ENCODE results near the gene UTP14C. TPM values are rescaled to one million over a fixed set of nuclear protein-coding genes. Genes with fewer than 3 reads are reported as not detected.

UTP14C gene
- total RNA-seq, 2 donors from 2014 or later = 20.7 to 22.0 TPM

DNA sequence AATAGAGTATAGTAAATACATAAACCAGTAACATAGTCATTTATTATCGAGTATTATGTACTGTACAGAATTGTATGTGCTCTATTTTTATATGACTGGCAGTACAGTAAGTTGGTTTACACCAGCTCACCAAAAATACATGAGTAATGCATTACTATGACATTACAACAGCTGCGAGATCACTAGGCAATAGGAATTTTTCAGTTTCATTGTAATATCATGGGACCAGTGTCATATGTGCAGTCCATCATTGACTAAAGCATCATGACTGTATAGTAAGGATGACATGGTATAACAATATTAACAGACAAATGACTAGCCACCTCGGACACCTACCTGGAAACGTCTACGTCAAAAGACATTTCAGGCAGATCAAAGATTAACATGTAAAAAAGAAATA is 46.9 kb upstream of the UTP14C start:
- Mint-ChIP-seq H3K4me3 (no peak overlapping the region), H3K36me3 (ENCODE audit: low read depth) (no peaks in the 10 kb centered on the region), H3K9me3 (no peaks in the 10 kb centered on the region), H3K27me3 (ENCODE audit: insufficient read depth) (no peaks in the 10 kb centered on the region), H3K27ac (no peak overlapping the region), H3K4me1 (peaks cover 6% of the 10 kb centered on the region)
- H3K9ac ChIP-seq (ENCODE audit: extremely low read depth, low read length, poor library complexity, severe bottlenecking) = no peak overlapping the region
- no peaks in the 10 kb centered on the region for H3K9me3 ChIP-seq (ENCODE audit: control insufficient read depth, low read length)
- WGBS, 2 experiments (ENCODE audit: insufficient coverage in 1 of 2, insufficient read length in 1 of 2) = 83 to 97% methylated on average over 1 to 4 of the region's 5 CpGs
- no peaks in the 10 kb centered on the region for H3K36me3 ChIP-seq (ENCODE audit: control insufficient read depth, insufficient read depth, low read length)
- no peak overlapping the region for H3K27ac ChIP-seq (ENCODE audit: low read depth, low read length)
- no peaks in the 10 kb centered on the region for H3K27me3 ChIP-seq (ENCODE audit: control insufficient read depth, insufficient read depth, low read length, poor library complexity, severe bottlenecking)
- TF ChIP-seq CTCF (conservative IDR thresholded peaks at IDR 0.05) = no peak
- peaks cover 5% of the 10 kb centered on the region for H3K4me1 ChIP-seq (ENCODE audit: control insufficient read depth, insufficient read depth, low read length)
- DNase-seq = no peak
- H3K4me3 ChIP-seq (ENCODE audit: low read length) = no peak overlapping the region

- H3K27me3 Mint-ChIP-seq (ENCODE audit: insufficient read depth) = no peaks in the 10 kb centered on the region
- peaks cover 6% of the 10 kb centered on the region for H3K4me1 Mint-ChIP-seq
- H3K9me3 Mint-ChIP-seq = no peaks in the 10 kb centered on the region
- H3K4me1 ChIP-seq (ENCODE audit: control insufficient read depth, insufficient read depth, low read length) = peaks cover 5% of the 10 kb centered on the region
- no peak for TF ChIP-seq CTCF (conservative IDR thresholded peaks at IDR 0.05)
- WGBS, 2 experiments (ENCODE audit: insufficient coverage in 1 of 2, insufficient read length in 1 of 2) = 73 to 78% methylated on average over 5 of the region's 5 CpGs
- no peaks in the 10 kb centered on the region for H3K36me3 Mint-ChIP-seq (ENCODE audit: low read depth)
- H3K27ac Mint-ChIP-seq = no peak overlapping the region
- H3K4me3 Mint-ChIP-seq = no peak overlapping the region
- no peak overlapping the region for H3K27ac ChIP-seq (ENCODE audit: low read depth, low read length)
- H3K4me3 ChIP-seq (ENCODE audit: low read length) = no peak overlapping the region
- no peaks in the 10 kb centered on the region for H3K36me3 ChIP-seq (ENCODE audit: control insufficient read depth, insufficient read depth, low read length)
- H3K27me3 ChIP-seq (ENCODE audit: control insufficient read depth, insufficient read depth, low read length, poor library complexity, severe bottlenecking) = no peaks in the 10 kb centered on the region
- H3K9me3 ChIP-seq (ENCODE audit: control insufficient read depth, low read length) = no peaks in the 10 kb centered on the region
- no peak for DNase-seq
- H3K9ac ChIP-seq (ENCODE audit: extremely low read depth, low read length, poor library complexity, severe bottlenecking) = no peak overlapping the region
Measured at GRCh38 chr13:51978796-51979556, 45.5 kb upstream of the UTP14C start.

GRCh38 chr13:51980908-51981307 is 43.6 kb upstream of the UTP14C start:
- TF ChIP-seq CTCF (conservative IDR thresholded peaks at IDR 0.05) = no peak
- Histone ChIP-seq H3K9ac (ENCODE audit: extremely low read depth, low read length, poor library complexity, severe bottlenecking) (no peak overlapping the region), H3K4me3 (ENCODE audit: low read length) (no peak overlapping the region), H3K9me3 (ENCODE audit: control insufficient read depth, low read length) (no peaks in the 10 kb centered on the region), H3K27me3 (ENCODE audit: control insufficient read depth, insufficient read depth, low read length, poor library complexity, severe bottlenecking) (no peaks in the 10 kb centered on the region), H3K27ac (ENCODE audit: low read depth, low read length) (no peak overlapping the region), H3K36me3 (ENCODE audit: control insufficient read depth, insufficient read depth, low read length) (no peaks in the 10 kb centered on the region), H3K4me1 (ENCODE audit: control insufficient read depth, insufficient read depth, low read length) (peaks cover 5% of the 10 kb centered on the region)
- Mint-ChIP-seq H3K27ac (no peak overlapping the region), H3K27me3 (ENCODE audit: insufficient read depth) (peaks cover 4% of the 10 kb centered on the region), H3K36me3 (ENCODE audit: low read depth) (no peaks in the 10 kb centered on the region), H3K4me1 (peaks cover 6% of the 10 kb centered on the region), H3K9me3 (peaks cover 4% of the 10 kb centered on the region), H3K4me3 (no peak overlapping the region)
- WGBS, 2 experiments (ENCODE audit: insufficient coverage in 1 of 2, insufficient read length in 1 of 2) = 67% methylated on average over 3 of the region's 4 CpGs; no CpG with 5 or more reads in 1 of the 2 experiments
- DNase-seq = no peak
